ENCODE data around the gene SNCG. TPM values are rescaled to one million over a fixed set of nuclear protein-coding genes. Genes with fewer than 3 reads are reported as not detected.
"Not testable (repeated sequence)": the region's sequence is repeated elsewhere in the genome, so short reads cannot be mapped to it uniquely, and the experiment has no call there.

Gene SNCG
- total and polyA plus RNA-seq, 2 of the 8 experiments (the other 6 are each of a cell fraction or from before 2014, with no cell fraction given), result 4.4 to 12.2 TPM

GRCh38 chr10:86978457-86978856, 20.1 kb downstream of the SNCG start:
- not testable (repeated sequence) for H3K14ac ChIP-seq (ENCODE audit: insufficient read length); H2BK12ac ChIP-seq (ENCODE audit: low read depth, low read length); H3K9ac ChIP-seq (replicated peaks in 1 of 4; ENCODE audit: extremely low read depth in 1 of 4, low read depth in 3 of 4, low read length in 3 of 4); H3K18ac ChIP-seq (ENCODE audit: extremely low read depth, low read length); H4K20me1 ChIP-seq (replicated peaks in 1 of 2; ENCODE audit: control insufficient read depth in 1 of 2, insufficient read depth in 2 of 2, low read length in 2 of 2); H3K23ac ChIP-seq (ENCODE audit: insufficient read length); H2BK120ac ChIP-seq (replicated peaks; ENCODE audit: low read depth, low read length); DNase-seq (ENCODE audit: low read depth in 1 of 2, low spot score in 2 of 2); H3K4ac ChIP-seq (replicated peaks; ENCODE audit: insufficient read length, low read depth, low read length); H3K27ac ChIP-seq (ENCODE audit: low read depth, low read length); H2AFZ ChIP-seq (ENCODE audit: low read length); H3K79me2 ChIP-seq (ENCODE audit: control insufficient read depth in 1 of 2, insufficient read depth in 2 of 2, low read length in 2 of 2); H2AK5ac ChIP-seq (ENCODE audit: low read depth, low read length); H2BK5ac ChIP-seq (ENCODE audit: low read depth, low read length); H2BK15ac ChIP-seq (ENCODE audit: low read length); H3K4me2 ChIP-seq (ENCODE audit: insufficient read depth in 1 of 2, low read depth in 2 of 2, low read length in 2 of 2); H3K9me3 ChIP-seq (ENCODE audit: insufficient read depth in 2 of 2, low read depth in 1 of 2, low read length in 1 of 2); H3K23me2 ChIP-seq (ENCODE audit: low read depth, low read length); H3K36me3 ChIP-seq (ENCODE audit: control insufficient read depth in 2 of 4, insufficient read depth in 4 of 4, low read length in 3 of 4); H2BK20ac ChIP-seq (ENCODE audit: low read length); H4K91ac ChIP-seq (replicated peaks; ENCODE audit: insufficient read length, low read length); H3K4me1 ChIP-seq (replicated peaks in 1 of 4; ENCODE audit: control insufficient read depth in 3 of 4, insufficient read depth in 4 of 4, low read length in 3 of 4); H3K56ac ChIP-seq (replicated peaks; ENCODE audit: insufficient read length, low read depth, low read length); H4K8ac ChIP-seq (ENCODE audit: extremely low read depth, insufficient read depth, low read length); H3K27me3 ChIP-seq (replicated peaks in 1 of 4; ENCODE audit: control insufficient read depth in 3 of 4, extremely low read depth in 1 of 4, insufficient read depth in 3 of 4, low read length in 3 of 4); H4K5ac ChIP-seq (ENCODE audit: insufficient read length, low read depth, low read length); H3K4me3 ChIP-seq (ENCODE audit: extremely low read depth in 1 of 4, insufficient read depth in 2 of 4, low read depth in 3 of 4, low read length in 4 of 4); FAIRE-seq; H3K79me1 ChIP-seq (ENCODE audit: low read depth, low read length)
- 77% methylated on average over 3 of the region's 3 CpGs; no CpG with 5 or more reads in 1 of the 2 experiments for WGBS, 2 experiments (ENCODE audit: extremely low coverage in 1 of 2, insufficient coverage in 1 of 2, insufficient read length in 1 of 2, insufficient replicate concordance in 2 of 2, low coverage in 1 of 2, low lambda C conversion rate in 2 of 2, missing lambda C conversion rate in 1 of 2)
- ChIA-PET POLR2A (ENCODE audit: partially characterized antibody) (interaction anchor here (0.7 kb wide), 1 partner anchor 36 kb away, joined by 3 read pairs; no protein-coding TSS in a partner anchor), CTCF (ENCODE audit: partially characterized antibody) (interaction anchor here (0.6 kb wide), 1 partner anchor 644 kb away, joined by 3 read pairs; no protein-coding TSS in a partner anchor)

All from H1 (cell line).